Activated CD8-positive, alpha-beta memory T cell treated with anti-CD3 and anti-CD28 coated beads for 4 hours (primary cell): ENCODE measurements around the gene CHTOP.
"Not testable (repeated sequence)": the region's sequence is repeated elsewhere in the genome, so short reads cannot be mapped to it uniquely, and the experiment has no call there.

Source experiments
- DNase-seq, 2 donors: peaks; one replicate each; pipeline ENCODE4 v3.0.0-alpha.2; 2020; ENCODE audit warnings: low read depth in 2 of 2

Gene CHTOP

GRCh38 chr1:153633754-153634665, at the start of gene CHTOP:
CHTOP (plus strand) TSS chr1:153634066; CDS start chr1:153636589, 2,523 bp downstream.
- peak; percentile 94 for DNase-seq

GRCh38 chr1:153585006-153585405, 48.9 kb upstream of the CHTOP start:
- DNase-seq: no peak

GRCh38 chr1:153586347-153586746, 47.5 kb upstream of the CHTOP start:
- no peak for DNase-seq

- DNase-seq: no peak
Measured at GRCh38 chr1:153587314-153587713, 46.6 kb upstream of the CHTOP start.

- DNase-seq: not testable (repeated sequence)
Measured at GRCh38 chr1:153588033-153588432, 45.8 kb upstream of the CHTOP start.

GRCh38 chr1:153588482-153588881, 45.4 kb upstream of the CHTOP start:
- DNase-seq: no peak

GRCh38 chr1:153592748-153593147, 41.1 kb upstream of the CHTOP start:
- no peak for DNase-seq

- DNase-seq: no peak
Measured at GRCh38 chr1:153597206-153597605, 36.7 kb upstream of the CHTOP start.

GRCh38 chr1:153598309-153599172, 35.3 kb upstream of the CHTOP start:
- no peak for DNase-seq

- no peak for DNase-seq
Measured at GRCh38 chr1:153599847-153600246, 34.0 kb upstream of the CHTOP start.

GRCh38 chr1:153602749-153603148, 31.1 kb upstream of the CHTOP start:
- no peak for DNase-seq

- no peak for DNase-seq
Measured at GRCh38 chr1:153606194-153606593, 27.7 kb upstream of the CHTOP start.

GRCh38 chr1:153607381-153607780, 26.5 kb upstream of the CHTOP start:
- no peak for DNase-seq

GRCh38 chr1:153608089-153608682, 25.7 kb upstream of the CHTOP start:
- no peak for DNase-seq

GRCh38 chr1:153608742-153609584, 24.9 kb upstream of the CHTOP start:
- no peak for DNase-seq

- DNase-seq: no peak
Measured at GRCh38 chr1:153609585-153609907, 24.3 kb upstream of the CHTOP start.

- DNase-seq: no peak
Measured at GRCh38 chr1:153610334-153610733, 23.5 kb upstream of the CHTOP start.

GRCh38 chr1:153610811-153611301, 23.0 kb upstream of the CHTOP start:
- no peak for DNase-seq

GRCh38 chr1:153611356-153611755, 22.5 kb upstream of the CHTOP start:
- DNase-seq: no peak

GRCh38 chr1:153612111-153612754, 21.6 kb upstream of the CHTOP start:
- DNase-seq: no peak
